ENCODE results near the gene MTIF2.
"Not testable (repeated sequence)": the region's sequence is repeated elsewhere in the genome, so short reads cannot be mapped to it uniquely, and the experiment has no call there.

The MTIF2 gene

DNA sequence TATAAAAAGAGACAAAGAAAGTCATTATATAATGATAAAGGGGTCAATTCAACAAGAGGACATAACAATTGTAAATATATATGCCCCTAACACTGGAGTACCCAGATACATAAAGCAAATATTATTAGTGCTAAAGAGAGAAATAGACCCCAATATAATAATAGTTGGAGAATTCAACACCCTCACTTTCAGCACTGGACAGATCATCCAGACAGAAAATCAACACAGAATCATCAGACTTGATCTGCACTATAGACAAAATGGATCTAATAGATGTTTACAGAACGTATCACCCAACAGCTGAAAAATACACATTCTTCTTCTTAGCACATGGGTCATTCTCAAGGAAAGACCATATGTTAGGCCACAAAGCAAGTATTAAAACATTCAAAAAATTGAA is 68.6 kb downstream of the MTIF2 start:
- ChIA-PET POLR2A (no interaction called here), CTCF (no interaction called here)
- DNase-seq (ENCODE audit: low read depth, low spot score), result no peak
- no peak overlapping the region for H3K4me3 ChIP-seq (ENCODE audit: low read depth, low read length)
- TF ChIP-seq, protein P1, sequence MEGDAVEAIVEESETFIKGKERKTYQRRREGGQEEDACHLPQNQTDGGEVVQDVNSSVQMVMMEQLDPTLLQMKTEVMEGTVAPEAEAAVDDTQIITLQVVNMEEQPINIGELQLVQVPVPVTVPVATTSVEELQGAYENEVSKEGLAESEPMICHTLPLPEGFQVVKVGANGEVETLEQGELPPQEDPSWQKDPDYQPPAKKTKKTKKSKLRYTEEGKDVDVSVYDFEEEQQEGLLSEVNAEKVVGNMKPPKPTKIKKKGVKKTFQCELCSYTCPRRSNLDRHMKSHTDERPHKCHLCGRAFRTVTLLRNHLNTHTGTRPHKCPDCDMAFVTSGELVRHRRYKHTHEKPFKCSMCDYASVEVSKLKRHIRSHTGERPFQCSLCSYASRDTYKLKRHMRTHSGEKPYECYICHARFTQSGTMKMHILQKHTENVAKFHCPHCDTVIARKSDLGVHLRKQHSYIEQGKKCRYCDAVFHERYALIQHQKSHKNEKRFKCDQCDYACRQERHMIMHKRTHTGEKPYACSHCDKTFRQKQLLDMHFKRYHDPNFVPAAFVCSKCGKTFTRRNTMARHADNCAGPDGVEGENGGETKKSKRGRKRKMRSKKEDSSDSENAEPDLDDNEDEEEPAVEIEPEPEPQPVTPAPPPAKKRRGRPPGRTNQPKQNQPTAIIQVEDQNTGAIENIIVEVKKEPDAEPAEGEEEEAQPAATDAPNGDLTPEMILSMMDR (IDR thresholded peaks at IDR 0.05; ENCODE audit: insufficient read depth, low read length, missing control alignments), result no peak

DNA sequence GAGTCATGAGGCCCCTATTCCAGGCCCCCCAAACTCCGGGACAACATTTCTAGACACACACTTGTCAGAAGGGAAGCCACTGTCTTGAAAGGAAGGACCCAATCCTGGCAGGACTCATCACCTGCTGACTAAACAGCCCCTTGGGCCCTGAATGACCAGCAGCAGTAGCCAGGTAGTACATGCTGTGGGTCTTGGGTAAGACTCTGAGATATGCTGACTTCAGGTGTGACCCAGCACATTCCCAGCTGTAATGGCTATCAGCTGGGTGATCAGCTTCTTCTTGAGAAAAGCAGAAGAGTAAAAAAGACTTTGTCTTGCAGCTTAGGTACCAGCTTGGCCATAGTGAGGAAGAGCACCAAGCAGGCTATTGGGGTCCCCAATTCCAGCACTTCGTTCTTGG is 72.5 kb downstream of the MTIF2 start:
- TF ChIP-seq, protein P1 (IDR thresholded peaks at IDR 0.05; ENCODE audit: insufficient read depth, low read length, missing control alignments), result no peak
- ChIA-PET CTCF (no interaction called here), POLR2A (no interaction called here)
- no peak for DNase-seq (ENCODE audit: low read depth, low spot score)
- H3K4me3 ChIP-seq (ENCODE audit: low read depth, low read length), result no peak overlapping the region

DNA sequence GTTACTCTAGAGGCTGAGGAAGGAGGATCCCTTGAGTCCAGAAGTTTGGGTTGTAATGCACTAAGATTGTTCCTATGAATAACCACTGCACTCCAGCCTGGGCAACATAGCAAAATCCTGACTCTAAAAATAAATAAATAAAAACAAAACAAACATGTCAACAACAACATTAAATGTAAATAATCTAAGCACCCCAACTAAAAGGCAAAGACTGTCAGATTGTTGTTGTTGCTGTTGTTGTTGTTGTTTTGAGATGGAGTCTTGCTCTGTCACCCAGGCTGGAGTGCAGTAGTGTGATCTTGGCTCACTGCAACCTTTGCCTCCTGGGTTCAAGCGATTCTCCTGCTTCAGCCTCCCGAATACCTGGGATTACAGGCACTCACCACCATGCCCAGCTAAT is 77.1 kb downstream of the MTIF2 start:
- H3K4me3 ChIP-seq (ENCODE audit: low read depth, low read length); DNase-seq (ENCODE audit: low read depth, low spot score); POLR2A ChIA-PET; CTCF ChIA-PET: not testable (repeated sequence)

DNA sequence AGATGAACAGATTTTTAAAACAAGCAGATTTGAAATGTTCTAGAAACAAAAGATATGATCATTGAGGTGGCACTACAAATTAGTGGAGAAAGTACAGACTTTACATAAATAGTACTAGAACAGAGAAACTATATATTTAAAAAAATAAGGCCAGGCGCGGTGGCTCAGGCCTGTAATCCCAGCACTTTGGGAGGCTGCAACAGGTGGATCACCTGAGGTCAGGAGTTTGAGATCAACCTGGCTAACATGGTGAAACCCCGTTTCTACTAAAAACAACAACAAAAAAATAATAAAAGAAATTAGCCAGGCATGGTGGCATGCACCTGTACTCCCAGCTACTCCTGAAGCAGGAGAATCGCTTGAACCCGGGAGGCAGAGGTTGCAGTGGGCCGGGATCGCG is 82.2 kb downstream of the MTIF2 start:
- DNase-seq (ENCODE audit: low read depth, low spot score); H3K4me3 ChIP-seq (ENCODE audit: low read depth, low read length); POLR2A ChIA-PET: not testable (repeated sequence)
- CTCF ChIA-PET, result interaction anchor here (2.1 to 2.3 kb wide), 2 partner anchors 10 to 18 kb away, joined by 5 to 16 read pairs; no protein-coding TSS in a partner anchor
